HG03135 (cell line): ENCODE results near the gene TLN1.

ENCODE experiments used
- ATAC-seq: cut with Tn5 transposase; IDR thresholded peaks from one replicate; pipeline ENCODE4 v1.9.1; 2021; ENCODE audit warnings: mild to moderate bottlenecking, moderate library complexity; ENCODE audit not compliant: unreplicated experiment

Gene TLN1

DNA sequence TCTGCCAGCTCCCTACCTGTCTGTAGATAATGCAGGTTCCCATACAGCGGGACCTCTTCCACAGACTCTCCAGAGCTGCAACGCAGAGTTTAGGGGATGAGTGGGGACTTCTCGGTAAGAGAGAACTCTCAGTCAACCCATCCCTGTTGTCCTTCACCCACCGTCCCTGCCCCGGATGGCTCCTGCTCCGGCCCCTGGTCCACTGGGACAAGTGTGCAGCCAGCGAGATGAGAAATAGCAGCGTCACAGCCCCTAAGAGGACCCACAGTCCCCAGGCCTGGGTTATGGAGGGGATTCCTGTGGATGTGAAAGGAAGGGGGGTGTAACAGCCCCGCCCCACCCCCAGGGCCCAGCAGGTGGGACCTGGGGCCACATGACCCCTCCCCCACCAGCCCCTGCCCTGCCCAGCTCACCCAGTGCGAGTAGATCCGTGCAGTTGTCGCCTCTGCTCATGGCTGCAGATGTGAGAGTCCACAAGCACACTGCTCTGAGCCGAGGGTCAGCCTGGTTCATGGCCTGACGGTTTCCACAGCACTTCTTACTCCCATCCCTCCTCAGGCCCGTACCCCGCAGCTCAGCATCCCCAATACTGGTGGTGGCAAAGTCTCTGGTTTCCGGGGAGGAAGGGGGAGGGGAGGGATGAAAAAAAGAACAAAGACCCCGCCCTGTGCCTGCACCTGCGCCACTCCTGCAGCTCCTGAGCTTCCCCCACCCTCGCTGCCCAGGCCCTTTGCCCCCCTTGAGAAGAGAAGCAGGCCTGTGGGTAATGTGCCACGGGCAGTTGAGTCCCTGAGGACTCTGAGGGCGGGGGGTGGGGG lies 81.4 kb downstream of the TLN1 start, which contains the start of gene SIT1:
Gene SIT1, minus strand, starts transcription at position 591 of the 818 bp plus-strand sequence. Its CDS starts 78 bp downstream, at position 513.
- ATAC-seq, result no peak

- no peak for ATAC-seq
Observed at GRCh38 chr9:35649431-35650340, 82.3 kb downstream of the TLN1 start.
